GM12801 (cell line): ENCODE data around the gene OR8G5.

Experiments
- CTCF ChIP-seq: IDR thresholded peaks from one replicate; pipeline ENCODE4 v1.5.1; 2011; ENCODE audit warnings: control low read depth; ENCODE audit not compliant: insufficient read length; ENCODE audit errors: extremely low read depth

The OR8G5 gene

GRCh38 chr11:124256076-124256475 is at the start of gene OR8G5:
Gene OR8G5, plus strand, starts transcription at chr11:124256376. Its CDS starts 8,556 bp downstream, at chr11:124264932.
- TF ChIP-seq CTCF, result no peak

- TF ChIP-seq CTCF, result no peak
Observed at GRCh38 chr11:124207102-124207792, 48.9 kb upstream of the OR8G5 start.

GRCh38 chr11:124209824-124210357 is 46.3 kb upstream of the OR8G5 start:
- no peak for TF ChIP-seq CTCF

GRCh38 chr11:124210421-124210820 is 45.8 kb upstream of the OR8G5 start:
- TF ChIP-seq CTCF, result no peak

- no peak for TF ChIP-seq CTCF
Observed at GRCh38 chr11:124211321-124211720, 44.9 kb upstream of the OR8G5 start.

GRCh38 chr11:124214027-124214426 is 42.1 kb upstream of the OR8G5 start:
- no peak for TF ChIP-seq CTCF

GRCh38 chr11:124219126-124219525 is 37.0 kb upstream of the OR8G5 start:
- TF ChIP-seq CTCF, result no peak
